Chondrocyte (in vitro differentiated cells): ENCODE results near the gene ATF3. TPM values are rescaled to one million over a fixed set of nuclear protein-coding genes. Genes with fewer than 3 reads are reported as not detected.

Experiments
- DNase-seq: peaks from one replicate; pipeline ENCODE4 v3.0.0; 2021; ENCODE audit warnings: mixed read lengths, low spot score
- H3K27ac Mint-ChIP-seq: one replicate; pipeline ENCODE4 v1.8.0; 2021; ENCODE audit warnings: mild to moderate bottlenecking, moderate library complexity, mixed read lengths; ENCODE audit not compliant: unreplicated experiment
- H3K27me3 Mint-ChIP-seq: 2 replicates; pipeline ENCODE4 v1.8.0; 2021; ENCODE audit warnings: low read depth, mixed read lengths
- H3K36me3 Mint-ChIP-seq: 2 replicates; pipeline ENCODE4 v1.8.0; 2021; ENCODE audit warnings: low read depth, mixed read lengths
- H3K4me1 Mint-ChIP-seq: 2 replicates; pipeline ENCODE4 v1.8.0; 2021; ENCODE audit warnings: low read depth, mild to moderate bottlenecking, mixed read lengths
- H3K4me3 Mint-ChIP-seq: one replicate; pipeline ENCODE4 v1.8.0; 2021; ENCODE audit warnings: mild to moderate bottlenecking, moderate library complexity, mixed read lengths; ENCODE audit not compliant: unreplicated experiment
- H3K9me3 Mint-ChIP-seq: 2 replicates; pipeline ENCODE4 v1.8.0; 2021; ENCODE audit warnings: low read depth, mixed read lengths
- CTCF ChIP-seq: fragments of 200-600 bp; sonication (generic); IDR thresholded peaks from 2 replicates; pipeline ENCODE4 v1.5.0; 2021; ENCODE audit warnings: antibody characterized with exemption, mild to moderate bottlenecking, moderate library complexity
- total RNA-seq: library from RNA; stranded (reverse); gene quantifications from 3 replicates; pipeline ENCODE4 v1.2.1, GENCODE V29; 2021

The ATF3 gene
- total RNA-seq, 1 donor from 2014 or later, result 50.2 TPM

GRCh38 chr1:212670301-212670700 lies 61.7 kb downstream of the ATF3 start:
- DNase-seq, result no peak
- Mint-ChIP-seq H3K36me3 (no peaks in the 10 kb centered on the region), H3K27me3 (no peaks in the 10 kb centered on the region), H3K4me3 (no peak overlapping the region), H3K4me1 (peaks cover 41% of the 10 kb centered on the region), H3K9me3 (no peaks in the 10 kb centered on the region), H3K27ac (no peak overlapping the region)
- no peak for TF ChIP-seq CTCF

Other genes starting within 250 kb of the ATF3 start
- 7.6 to 11.2 TPM (median 9.7 TPM) in 3 replicates for gene PACC1, start 193.9 kb upstream of the ATF3 start, total RNA-seq
- gene NENF, start 175.8 kb upstream of the ATF3 start, total RNA-seq, result 48.6 to 55.0 TPM (median 50.1 TPM) in 3 replicates
- gene BATF3, start 91.1 kb downstream of the ATF3 start, total RNA-seq, result 0.36 to 3.7 TPM (median 1.7 TPM) in 3 replicates
- 20.0 to 31.9 TPM (median 22.8 TPM) in 3 replicates for gene NSL1, start 183.0 kb downstream of the ATF3 start, total RNA-seq
- gene TATDN3, start 183.1 kb downstream of the ATF3 start, total RNA-seq, result 9.6 to 12.2 TPM (median 11.3 TPM) in 3 replicates
- gene SPATA45, start 238.9 kb downstream of the ATF3 start, total RNA-seq, result 0.47 to 1.3 TPM in 2 of 3 replicates, not detected in the other
- gene FLVCR1, start 249.5 kb downstream of the ATF3 start, total RNA-seq, result 4.4 to 5.4 TPM (median 5.4 TPM) in 3 replicates